Fibroblast of lung (primary cell): ENCODE measurements around the gene FAM83D. TPM values are rescaled to one million over a fixed set of nuclear protein-coding genes. Genes with fewer than 3 reads are reported as not detected.

Experiments
- DNase-seq, 2 donors: peaks; one replicate each; pipeline versions ENCODE4 v3.0.0 to v3.0.0-alpha.2; 2010; ENCODE audit warnings: low read depth in 2 of 2
- H2AFZ ChIP-seq: 2 replicates; pipeline ENCODE4 v1.5.1; 2012; ENCODE audit warnings: low read length, control low read depth, inconsistent platforms
- H3K27ac ChIP-seq: 2 replicates; pipeline ENCODE4 v1.5.1; 2011; ENCODE audit warnings: low read length, control low read depth; ENCODE audit not compliant: insufficient read depth
- H3K27me3 ChIP-seq: 2 replicates; pipeline ENCODE4 v1.5.1; 2011; ENCODE audit warnings: mild to moderate bottlenecking, low read length; ENCODE audit not compliant: control insufficient read depth, insufficient read depth
- H3K36me3 ChIP-seq: 2 replicates; pipeline ENCODE4 v1.5.1; 2011; ENCODE audit warnings: low read length; ENCODE audit not compliant: control insufficient read depth, insufficient read depth
- H3K4me1 ChIP-seq: 2 replicates; pipeline ENCODE4 v1.5.1; 2011; ENCODE audit warnings: low read length; ENCODE audit not compliant: control insufficient read depth, insufficient read depth; ENCODE audit errors: extremely low read depth
- H3K4me2 ChIP-seq: 2 replicates; pipeline ENCODE4 v1.5.1; 2011; ENCODE audit warnings: low read length, control low read depth; ENCODE audit not compliant: insufficient read depth; ENCODE audit errors: extremely low read depth
- H3K4me3 ChIP-seq, 4 experiments: fragments of 200-600 bp in 1 of 4; sonication (generic) in 1 of 4; replicated peaks in 1 of 4; 2 replicates each; pipeline ENCODE4 v1.5.1; 2011 to 2016; ENCODE audit warnings: low read length in 4 of 4, low read depth in 3 of 4, mild to moderate bottlenecking in 3 of 4, control low read depth in 2 of 4, inconsistent platforms in 1 of 4, mixed read lengths in 1 of 4; ENCODE audit not compliant: insufficient read depth in 1 of 4; ENCODE audit errors: control extremely low read depth in 1 of 4
- H3K79me2 ChIP-seq: 2 replicates; pipeline ENCODE4 v1.5.1; 2012; ENCODE audit warnings: mild to moderate bottlenecking, low read length, inconsistent platforms; ENCODE audit not compliant: control insufficient read depth, insufficient read depth
- H3K9ac ChIP-seq: 2 replicates; pipeline ENCODE4 v1.5.1; 2011; ENCODE audit warnings: mild to moderate bottlenecking, low read length, control low read depth; ENCODE audit not compliant: insufficient read depth
- H3K9me3 ChIP-seq: 2 replicates; pipeline ENCODE4 v1.5.1; 2012; ENCODE audit warnings: low read depth, low read length; ENCODE audit not compliant: control insufficient read depth, insufficient read depth
- H4K20me1 ChIP-seq: 2 replicates; pipeline ENCODE4 v1.5.1; 2011; ENCODE audit warnings: low read length; ENCODE audit not compliant: control insufficient read depth, insufficient read depth; ENCODE audit errors: extremely low read depth
- CTCF ChIP-seq, 2 donors: IDR thresholded peaks in 1 of 2; conservative IDR thresholded peaks in 1 of 2; 1 replicate in 1 of 2; 2 replicates in 1 of 2; pipeline ENCODE4 v1.5.1; 2011 to 2012; ENCODE audit warnings: low read length in 2 of 2, control low read depth in 1 of 2, inconsistent platforms in 1 of 2, low read depth in 1 of 2, mild to moderate bottlenecking in 1 of 2
- EZH2 ChIP-seq: IDR thresholded peaks from 2 replicates; pipeline ENCODE4 v1.5.1; 2012; ENCODE audit warnings: low read length, control low read depth, mild to moderate bottlenecking; ENCODE audit errors: missing control alignments
- polyA plus RNA-seq, 2 donors: library from polyadenylated mRNA; depleted of rRNA in 1 of 2; stranded (reverse) in 1 of 2; unstranded in 1 of 2; fragments of >200 nt; gene quantifications; 2 replicates each; pipeline ENCODE4 v1.2.1, GENCODE V29; 2011 to 2012; ENCODE audit warnings: missing spikeins in 1 of 2
- total RNA-seq: library from RNA; depleted of rRNA; stranded (reverse); fragments of >200 nt; gene quantifications from 2 replicates; pipeline ENCODE4 v1.2.1, GENCODE V29; 2014

FAM83D gene
- total and polyA plus RNA-seq, 2 donors (not counting 1 experiment from before 2014, with no cell fraction given) = 21.3 to 34.5 TPM

GRCh38 chr20:38888059-38888831, 38.0 kb upstream of the FAM83D start:
- Histone ChIP-seq H4K20me1 (no peaks in the 10 kb centered on the region), H3K4me2 (no peak overlapping the region), H2AFZ (no peak overlapping the region), H3K27ac (no peak overlapping the region), H3K79me2 (no peaks in the 10 kb centered on the region), H3K9ac (no peak overlapping the region), H3K4me3 (no peak overlapping the region), H3K36me3 (no peaks in the 10 kb centered on the region), H3K9me3 (no peaks in the 10 kb centered on the region), H3K4me1 (no peaks in the 10 kb centered on the region), H3K27me3 (peaks cover 6% of the 10 kb centered on the region)
- no peak for DNase-seq
- TF ChIP-seq EZH2 = no peak

- Histone ChIP-seq H3K9ac (no peak overlapping the region), H3K27me3 (peaks cover 4% of the 10 kb centered on the region), H3K9me3 (no peaks in the 10 kb centered on the region), H3K4me2 (no peak overlapping the region), H3K79me2 (no peaks in the 10 kb centered on the region), H4K20me1 (no peaks in the 10 kb centered on the region), H2AFZ (no peak overlapping the region), H3K36me3 (no peaks in the 10 kb centered on the region), H3K4me1 (no peaks in the 10 kb centered on the region), H3K4me3 (no peak overlapping the region), H3K27ac (no peak overlapping the region)
- no peak for DNase-seq
- TF ChIP-seq CTCF (conservative IDR thresholded peaks at IDR 0.05 in 1 of 2, IDR thresholded peaks at IDR 0.05 in 1 of 2; ENCODE audit: low read depth in 1 of 2, low read length in 2 of 2) (no peak), EZH2 (no peak)
Measured at GRCh38 chr20:38889050-38889449, 37.2 kb upstream of the FAM83D start.

DNA sequence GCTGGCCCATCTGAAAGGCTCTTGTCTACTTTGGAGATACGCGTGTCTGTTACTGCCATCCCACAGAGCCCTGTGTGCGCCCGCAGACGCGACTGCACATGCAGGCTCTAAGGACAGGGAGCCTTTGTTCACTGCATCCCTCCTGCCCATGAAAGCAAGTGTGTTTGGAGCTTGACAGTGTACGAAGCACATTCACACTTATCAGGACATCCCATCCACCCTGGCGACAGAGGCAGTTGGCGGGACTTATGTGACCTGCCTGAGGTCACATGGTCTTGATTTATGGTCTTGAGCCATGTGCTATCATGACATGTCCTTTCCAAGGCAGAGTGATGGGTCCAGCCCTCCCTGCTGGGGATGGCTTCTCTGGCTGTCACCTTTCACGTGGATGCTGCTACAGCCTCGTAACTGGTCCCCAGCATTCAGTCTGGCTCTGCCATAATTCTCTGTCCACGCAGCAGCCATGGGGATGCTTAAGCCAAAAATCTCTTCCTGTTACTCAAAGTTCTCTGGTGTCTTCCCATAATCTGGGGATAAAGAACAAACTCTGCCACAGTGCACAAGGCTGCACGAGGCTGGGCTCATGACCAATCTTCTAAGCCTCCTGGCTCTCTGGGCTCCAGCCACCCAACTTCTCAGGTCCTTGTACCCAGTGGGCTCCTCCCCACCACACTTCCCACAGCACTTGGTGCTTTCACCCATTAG, 36.3 kb upstream of the FAM83D start:
- Histone ChIP-seq H3K27ac (no peak overlapping the region), H2AFZ (no peak overlapping the region), H3K4me2 (no peak overlapping the region), H3K4me1 (no peaks in the 10 kb centered on the region), H3K36me3 (no peaks in the 10 kb centered on the region), H4K20me1 (no peaks in the 10 kb centered on the region), H3K79me2 (no peaks in the 10 kb centered on the region), H3K9ac (no peak overlapping the region), H3K27me3 (peaks cover 11% of the 10 kb centered on the region), H3K4me3 (no peak overlapping the region), H3K9me3 (no peaks in the 10 kb centered on the region)
- TF ChIP-seq EZH2 = no peak
- no peak for TF ChIP-seq CTCF (conservative IDR thresholded peaks at IDR 0.05 in 1 of 2, IDR thresholded peaks at IDR 0.05 in 1 of 2; ENCODE audit: low read depth in 1 of 2, low read length in 2 of 2)
- DNase-seq = no peak
